GM04504 (cell line): ENCODE measurements around the gene BRINP1.
A peak's percentile ranks its signal among the peaks of the same experiment; 100 is the strongest.

ENCODE experiments used
- DNase-seq: peaks from one replicate; pipeline ENCODE4 v3.0.0-alpha.2; 2012; ENCODE audit warnings: low read depth

Gene BRINP1

DNA sequence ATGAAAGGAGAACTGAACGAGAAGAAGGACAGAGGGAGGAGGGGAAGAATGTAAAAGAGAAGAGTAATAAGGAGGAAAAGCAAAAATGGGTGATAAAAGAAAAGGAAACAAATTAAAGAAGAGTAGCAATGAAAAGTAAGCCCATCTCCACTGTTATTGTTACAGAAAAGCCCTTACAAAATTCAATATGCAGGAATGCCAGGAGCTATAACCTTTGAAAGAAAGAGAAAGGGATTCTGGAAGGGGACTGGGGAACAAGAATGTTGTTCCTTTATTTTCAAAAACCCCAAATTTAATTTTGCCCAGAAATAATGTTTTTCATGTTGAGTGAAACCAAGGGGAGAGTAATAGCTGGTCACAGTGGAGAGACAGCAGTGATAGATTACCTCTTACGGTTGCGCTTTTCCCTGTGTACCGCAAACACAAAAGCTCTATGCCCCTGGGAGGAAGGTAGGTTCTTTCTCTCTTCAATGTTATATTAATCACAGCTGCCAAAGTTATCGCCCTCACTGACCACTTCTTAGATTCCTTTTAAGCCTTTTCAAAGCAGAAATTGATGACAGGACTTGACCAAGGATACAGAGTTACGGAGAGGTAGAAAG is 86.7 kb downstream of the BRINP1 start:
- no peak for DNase-seq

DNA sequence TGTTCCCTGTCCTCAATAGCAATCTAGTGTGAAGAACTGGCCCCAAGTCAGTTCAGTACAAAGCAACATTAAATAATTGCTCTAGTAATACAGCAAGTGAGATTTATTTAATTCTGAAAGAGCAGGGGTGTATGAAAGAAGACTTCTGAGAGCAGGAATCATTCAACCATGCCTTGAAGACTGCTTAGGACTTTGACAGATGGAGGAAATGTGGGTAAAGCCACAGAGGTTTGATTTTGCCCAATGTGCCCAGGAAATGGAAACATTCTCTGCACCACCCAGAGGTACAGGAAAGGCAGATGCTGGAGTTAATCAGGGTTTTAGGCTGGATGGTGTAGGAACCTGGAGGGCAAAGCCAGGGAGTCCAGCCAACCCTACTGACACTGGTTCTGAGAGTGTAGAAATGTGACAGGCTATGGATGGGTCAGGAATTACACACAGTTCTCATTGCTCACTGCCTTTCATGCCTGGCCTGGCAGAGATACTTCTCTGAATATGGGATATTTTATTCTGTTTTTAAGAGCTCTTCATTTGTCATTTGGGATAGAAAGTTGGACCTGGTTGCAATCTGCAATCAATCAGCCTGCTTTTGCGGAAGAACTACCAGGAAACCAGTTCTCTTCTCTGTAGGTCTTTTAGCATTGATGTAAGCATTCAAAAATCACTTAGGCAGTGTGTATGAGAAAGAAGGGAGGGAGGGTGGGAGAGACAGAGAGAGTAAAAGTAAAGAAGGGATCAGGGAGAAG is 88.3 kb downstream of the BRINP1 start:
- DNase-seq: no peak

DNA sequence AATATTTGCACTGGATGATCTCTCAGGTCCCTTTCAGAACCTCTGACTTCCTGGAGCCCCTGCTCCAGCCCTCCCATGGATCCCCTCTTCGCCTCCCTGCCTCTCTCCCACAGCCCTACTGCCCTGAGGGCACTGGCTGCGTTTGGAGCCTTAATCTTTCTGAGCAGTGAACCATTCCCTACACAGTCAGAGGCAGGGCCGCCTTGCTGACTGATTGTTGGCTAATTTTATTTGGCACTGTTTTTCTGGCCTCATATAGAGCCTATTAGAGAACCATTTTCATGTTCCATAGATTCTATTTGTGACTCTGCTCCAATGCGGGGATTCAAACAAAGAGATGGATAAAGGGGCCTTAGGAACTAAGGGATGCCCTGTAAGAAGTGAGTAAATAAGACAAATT is 91.1 kb downstream of the BRINP1 start:
- DNase-seq: no peak

DNA sequence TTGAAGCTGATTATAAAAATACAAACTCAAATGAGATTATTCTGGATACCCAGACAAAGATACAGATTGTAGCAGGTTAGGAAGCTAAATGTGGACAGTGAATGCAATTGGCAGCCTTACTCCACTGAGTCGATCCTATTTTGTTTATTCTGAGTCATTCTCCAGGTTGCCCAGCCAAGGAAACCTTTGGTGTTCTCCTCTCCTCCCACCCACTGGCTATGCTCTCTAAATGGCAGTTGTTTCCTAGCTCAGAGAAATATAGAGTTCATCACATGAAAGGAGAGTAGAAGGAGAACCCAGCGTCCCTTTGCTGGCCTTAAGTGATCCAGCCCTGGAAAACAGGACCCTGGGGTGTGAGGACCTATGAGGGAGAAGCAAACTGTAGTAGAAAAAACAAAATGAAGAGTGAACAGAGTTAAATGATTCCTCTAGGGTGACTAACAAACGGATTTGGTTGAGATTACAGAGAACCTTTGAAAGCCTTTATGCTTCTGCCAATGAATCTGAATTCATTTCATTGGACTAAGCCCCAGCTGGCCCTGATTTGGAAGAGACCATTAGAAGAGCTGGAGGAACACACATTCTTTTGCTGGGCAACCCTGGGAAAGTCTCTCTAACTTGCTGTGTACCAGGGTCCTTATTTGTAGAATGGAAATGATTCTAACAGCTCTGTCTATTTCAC is 95.1 kb downstream of the BRINP1 start:
- DNase-seq: no peak

DNA sequence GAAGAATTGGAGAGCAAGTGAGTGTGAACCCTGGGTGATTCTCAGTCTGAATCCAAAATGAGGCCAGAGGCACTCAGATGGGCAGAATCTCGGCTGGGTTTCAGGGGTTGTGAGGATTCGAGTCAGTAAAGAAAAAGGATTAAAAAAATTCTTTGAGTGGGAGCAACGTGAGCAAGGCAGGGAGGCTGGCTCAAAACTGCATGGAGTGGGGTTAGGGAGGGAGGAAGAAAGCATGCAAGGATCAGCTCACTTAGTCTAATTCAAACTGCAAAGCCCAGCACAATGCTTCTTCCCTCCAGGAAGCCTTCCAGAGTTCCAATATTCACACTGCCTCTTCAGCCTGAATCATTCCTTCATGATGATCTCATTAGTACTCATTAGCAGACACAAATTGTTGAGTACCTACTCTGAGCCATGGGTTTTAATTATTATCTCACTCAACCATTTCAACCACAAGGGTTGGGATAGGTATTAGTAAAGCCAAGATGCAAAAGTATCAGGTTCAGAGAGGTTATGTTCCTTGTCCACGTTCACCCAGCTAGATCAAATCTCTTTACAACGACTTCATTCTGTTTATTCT is 95.8 kb downstream of the BRINP1 start:
- DNase-seq: no peak

DNA sequence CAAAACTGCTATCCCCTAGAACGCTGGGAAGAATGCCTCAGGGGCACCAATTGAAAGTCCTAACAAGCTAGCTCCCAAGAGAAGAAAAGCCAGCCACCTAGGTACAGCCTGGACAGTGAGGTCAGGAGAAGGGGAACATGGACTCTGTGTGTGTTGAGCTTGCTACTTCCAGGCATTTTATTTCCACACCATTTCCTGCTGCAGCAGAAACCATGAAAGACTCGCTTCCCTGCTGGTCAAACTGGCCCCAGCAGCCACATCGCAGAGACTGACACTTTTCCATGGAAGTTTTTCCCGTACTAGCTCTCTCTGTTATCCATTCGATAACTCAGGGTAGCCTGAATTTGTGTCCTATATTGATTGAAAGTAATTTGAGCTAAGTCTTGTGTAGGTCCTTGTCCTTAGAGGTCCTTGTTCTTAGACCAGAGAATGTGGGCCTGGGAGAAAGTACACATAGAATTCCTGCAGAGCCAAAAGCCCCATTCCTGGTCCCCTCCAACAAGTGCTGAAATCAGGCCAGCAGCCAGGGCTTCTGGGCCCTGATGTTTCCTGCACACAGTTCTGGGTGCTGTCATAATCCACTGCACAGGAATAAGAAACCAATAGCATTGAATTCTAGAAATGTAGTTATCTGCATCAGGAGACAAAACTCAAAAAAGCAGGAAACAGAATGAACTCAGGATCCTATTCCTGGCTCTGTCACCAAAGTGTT is 96.6 kb downstream of the BRINP1 start:
- no peak for DNase-seq

DNA sequence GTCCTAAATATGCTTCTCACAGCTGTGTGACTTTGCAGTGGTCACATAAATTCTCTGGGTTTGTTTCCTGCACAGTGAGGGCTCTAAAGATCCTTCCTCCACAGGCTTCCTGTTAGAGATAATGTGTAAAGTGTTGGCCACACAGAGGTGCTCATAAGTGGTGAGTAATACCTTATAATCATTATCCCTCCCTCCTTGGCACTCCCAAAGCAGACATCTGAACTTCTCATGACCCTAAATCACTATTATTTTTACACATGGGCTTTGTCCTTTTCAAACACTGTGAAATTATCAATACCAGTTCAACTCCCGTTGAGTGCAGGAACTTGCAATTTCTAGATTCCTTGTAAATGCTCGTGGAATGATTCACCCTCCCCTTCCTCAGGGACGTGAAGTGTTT is 100.2 kb downstream of the BRINP1 start:
- no peak for DNase-seq

DNA sequence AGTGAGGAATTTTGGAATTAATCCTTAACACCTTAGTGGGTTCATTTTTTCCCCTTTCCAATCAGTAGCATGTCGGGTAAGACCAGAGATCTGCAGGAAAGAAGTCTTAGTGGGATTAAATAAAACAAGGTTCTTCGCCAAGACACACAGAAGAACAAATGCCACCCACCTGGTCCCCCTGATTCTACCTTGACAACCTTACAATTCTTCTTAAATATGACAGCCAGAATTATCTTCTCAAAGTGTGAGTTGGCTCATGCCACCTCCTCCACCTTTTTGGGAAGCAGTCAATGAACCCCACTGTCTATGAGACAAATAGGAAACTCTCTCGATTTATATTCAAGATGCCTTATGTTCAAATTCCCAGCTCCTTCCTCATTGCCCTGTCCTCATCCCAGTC is 105.1 kb downstream of the BRINP1 start:
- no peak for DNase-seq

DNA sequence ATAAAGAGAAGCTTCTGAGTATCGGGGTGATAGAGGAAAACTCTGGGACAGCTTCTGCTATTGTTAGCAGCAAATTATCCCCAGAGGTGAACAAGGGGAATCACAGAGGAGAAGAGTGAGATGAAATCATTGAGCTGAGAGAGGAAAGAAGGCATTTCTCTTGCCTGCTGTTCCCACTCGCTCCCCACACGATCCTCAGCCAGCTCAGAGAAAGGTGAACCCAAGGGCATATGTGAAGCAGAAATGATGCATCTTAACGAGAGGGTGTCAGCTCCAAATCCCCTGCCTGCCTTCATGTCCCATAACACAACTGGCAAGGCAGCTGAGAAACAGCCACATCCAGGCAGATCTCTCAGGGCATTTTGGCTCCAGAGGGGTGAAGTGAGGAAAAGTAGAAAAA is 111.6 kb downstream of the BRINP1 start:
- DNase-seq: no peak

DNA sequence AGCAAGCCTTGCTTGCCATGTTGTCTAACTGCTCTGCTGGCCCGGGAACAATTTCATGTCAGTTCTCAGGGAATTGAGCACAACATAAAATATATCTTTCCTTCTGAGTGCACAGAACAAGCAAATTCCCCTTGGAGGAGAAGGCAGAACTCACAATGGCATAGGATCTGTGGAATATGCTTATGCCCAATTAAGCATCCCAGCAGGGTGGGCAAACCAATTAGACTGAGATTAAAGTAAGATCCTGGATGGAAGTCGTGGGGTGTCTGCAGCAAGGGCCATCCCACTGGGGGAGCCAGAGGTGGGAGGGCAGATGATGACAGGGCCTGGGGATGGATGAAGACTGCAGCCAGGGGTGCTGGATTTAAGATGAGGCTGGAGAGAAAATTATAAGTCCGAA is 114.1 kb downstream of the BRINP1 start:
- DNase-seq: no peak

DNA sequence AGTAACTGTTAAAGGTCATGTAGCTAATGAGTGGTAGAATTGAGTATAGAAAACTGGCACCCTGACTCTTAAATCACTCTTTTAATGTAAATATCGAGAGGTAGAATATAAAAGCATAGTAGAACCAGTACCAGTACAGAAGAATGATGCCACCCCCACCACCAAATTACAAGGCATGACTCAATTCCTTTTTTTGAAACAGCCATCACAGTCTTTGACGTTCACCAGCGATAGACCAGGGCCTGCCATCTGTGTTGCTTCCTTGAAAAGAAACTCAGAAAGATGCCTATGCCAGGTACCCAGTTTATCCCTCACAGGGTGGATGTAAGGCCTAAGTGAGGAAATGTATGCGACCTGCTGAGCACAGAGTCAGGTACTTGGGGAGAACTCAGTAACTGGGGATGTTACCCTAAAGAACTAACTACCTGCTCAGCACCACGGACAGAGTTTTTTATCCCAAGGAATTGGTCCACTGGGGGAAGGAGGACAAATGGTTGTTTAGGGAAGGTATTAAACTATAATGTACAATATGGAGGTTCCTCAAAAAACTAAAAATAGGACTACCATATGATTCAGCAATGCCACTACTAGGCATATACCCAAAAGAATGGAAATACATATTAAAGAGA is 116.5 kb downstream of the BRINP1 start:
- DNase-seq: no peak

DNA sequence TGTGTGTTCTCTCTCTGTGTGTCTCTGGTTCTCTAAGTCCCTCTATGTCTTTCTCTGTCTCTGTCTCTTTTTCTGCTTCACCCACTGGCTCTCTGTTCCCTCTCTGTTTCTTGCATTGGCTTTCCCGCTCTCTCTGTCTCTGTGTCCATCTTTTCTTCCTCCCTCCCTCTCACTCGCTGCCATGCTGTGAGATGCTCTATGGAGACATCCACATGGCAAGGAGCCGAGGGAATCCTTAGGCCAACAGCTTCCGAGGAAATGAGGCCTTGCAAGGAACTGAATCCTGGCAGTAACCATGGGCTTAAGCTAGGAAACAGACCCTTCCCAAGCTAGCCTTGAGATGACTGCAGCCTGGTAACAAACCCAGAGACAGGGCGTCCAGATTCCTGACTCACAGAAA is 117.3 kb downstream of the BRINP1 start:
- DNase-seq: no peak

DNA sequence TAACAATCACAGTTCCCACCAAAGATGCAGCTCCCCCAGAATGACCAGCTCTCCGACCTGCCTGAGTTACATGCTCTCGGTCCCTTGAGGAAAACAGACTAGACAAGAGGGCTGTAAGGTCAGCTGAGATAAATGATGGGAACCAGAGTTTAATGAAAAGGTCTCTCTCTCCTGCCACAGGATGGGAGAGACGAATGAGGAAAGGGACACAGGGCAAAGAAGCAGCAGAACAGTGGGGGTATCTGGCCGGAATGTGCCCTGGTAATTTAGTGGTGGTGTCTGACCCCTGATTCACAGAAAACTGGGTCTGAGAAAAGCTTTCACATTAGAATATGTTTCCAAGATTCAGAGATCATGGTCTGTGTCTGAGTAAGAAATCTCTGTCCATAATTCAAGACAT is 118.5 kb downstream of the BRINP1 start:
- no peak for DNase-seq

DNA sequence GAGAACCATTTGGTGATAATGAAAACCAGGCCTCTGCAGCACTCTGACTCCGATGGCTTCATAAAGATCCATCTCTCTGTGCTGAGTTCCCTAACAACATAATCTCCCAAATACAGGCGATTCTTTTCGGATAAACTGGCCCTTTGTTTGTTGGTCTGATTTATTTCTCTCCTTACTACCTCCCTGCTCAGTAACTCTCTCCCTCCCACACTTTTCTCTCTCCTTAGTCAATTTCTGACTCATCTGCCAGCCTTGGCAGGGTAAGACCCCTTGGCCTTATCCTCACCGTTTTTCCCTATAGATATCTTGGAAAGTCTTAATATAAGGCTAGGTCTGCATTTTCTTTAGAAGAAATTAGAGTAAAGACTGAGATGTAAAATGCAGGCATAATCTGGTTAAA is 128.7 kb downstream of the BRINP1 start:
- DNase-seq: no peak

DNA sequence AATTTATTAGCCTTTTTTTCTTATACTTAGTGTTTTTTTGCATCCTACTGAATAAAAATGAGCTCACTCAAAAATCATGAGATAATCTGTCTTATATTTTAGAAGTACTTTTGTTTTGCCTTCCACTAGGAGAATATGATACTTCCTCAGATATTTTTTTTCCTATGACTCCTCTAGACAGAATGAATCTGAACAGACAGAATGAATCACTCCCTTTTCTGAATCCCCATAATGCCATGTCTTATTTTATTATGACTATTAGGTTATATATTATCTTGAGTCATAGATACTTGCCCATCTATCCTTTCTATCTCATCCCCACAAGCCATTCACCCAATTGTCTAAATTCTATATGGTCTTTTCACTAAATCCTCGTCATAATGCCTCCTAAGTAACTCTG is 134.6 kb downstream of the BRINP1 start:
- DNase-seq: no peak

DNA sequence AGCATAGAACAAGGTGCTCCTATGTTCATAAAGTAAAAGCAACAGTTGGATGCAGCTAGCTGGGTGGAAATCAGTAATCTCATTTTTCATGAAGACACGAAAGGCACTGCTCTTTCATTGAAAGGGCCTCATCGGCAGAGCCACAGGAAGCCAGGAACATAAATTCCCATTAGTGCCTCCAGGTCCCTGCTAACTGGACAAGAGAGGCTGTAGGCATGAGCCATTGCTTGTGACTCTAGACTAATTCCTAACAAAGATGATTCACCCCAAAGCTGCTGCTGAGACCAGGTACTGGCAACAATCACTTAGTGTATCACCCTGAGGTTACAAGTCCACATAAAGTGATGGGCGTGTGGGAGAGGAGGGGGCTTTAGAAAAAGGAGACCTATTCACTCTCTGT is 141.8 kb downstream of the BRINP1 start:
- no peak for DNase-seq

DNA sequence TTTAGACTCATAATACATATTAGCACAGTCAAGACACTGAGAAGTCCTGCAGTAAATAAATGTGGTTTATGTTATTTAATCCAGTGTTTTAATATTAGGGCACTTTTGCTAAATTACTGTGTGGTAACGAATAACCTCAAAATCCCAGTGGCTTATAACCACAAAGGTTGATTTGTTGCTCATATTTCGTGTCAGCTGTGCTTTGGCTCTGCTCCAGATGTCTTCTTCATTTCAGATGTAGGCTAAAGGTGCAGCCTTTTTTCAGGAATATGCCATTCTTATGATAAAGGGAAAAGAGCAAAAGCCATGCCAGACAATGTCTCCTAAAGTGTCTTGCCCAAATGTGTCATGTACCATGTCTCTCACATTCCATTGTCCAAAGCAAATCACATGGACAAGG is 144.8 kb downstream of the BRINP1 start:
- DNase-seq: no peak

DNA sequence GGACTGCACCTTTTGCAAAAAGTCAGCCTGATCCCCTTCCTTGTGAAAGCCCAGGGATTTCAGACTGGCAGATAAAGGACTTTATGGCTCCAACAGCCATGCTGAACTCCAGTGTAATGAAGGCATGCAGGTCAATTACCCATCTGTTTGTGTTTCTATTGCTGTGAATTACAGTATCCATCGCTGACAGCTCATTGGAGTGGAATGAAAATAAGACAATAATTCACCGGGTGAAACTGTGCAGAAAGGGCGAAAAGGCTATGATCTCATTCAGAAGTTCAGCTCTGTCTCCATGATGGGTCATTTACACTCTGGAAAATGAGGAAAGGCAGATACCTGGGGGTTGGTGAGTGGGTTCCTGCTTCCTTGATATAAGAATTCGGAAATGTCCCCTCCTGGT is 148.0 kb downstream of the BRINP1 start:
- peak; percentile 34 for DNase-seq

DNA sequence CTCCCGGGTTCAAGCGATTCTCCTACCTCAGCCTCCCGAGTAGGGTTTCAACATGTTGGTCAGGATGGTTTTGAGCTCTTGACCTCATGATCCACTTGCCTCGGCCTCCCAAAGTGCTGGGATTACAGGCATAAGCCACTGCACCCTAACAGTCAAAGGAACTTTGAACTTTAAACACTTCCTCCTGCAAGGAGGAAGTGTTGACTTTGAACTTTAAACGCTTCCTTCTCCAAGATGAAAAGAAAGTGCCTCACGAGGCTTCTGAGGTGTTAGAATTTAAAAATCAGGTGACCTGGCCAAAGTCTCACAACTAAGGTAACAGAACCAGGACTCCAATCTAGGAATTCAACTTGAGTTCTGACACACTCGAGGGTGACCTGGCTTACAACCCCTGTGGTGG is 150.9 kb downstream of the BRINP1 start:
- DNase-seq: no peak

DNA sequence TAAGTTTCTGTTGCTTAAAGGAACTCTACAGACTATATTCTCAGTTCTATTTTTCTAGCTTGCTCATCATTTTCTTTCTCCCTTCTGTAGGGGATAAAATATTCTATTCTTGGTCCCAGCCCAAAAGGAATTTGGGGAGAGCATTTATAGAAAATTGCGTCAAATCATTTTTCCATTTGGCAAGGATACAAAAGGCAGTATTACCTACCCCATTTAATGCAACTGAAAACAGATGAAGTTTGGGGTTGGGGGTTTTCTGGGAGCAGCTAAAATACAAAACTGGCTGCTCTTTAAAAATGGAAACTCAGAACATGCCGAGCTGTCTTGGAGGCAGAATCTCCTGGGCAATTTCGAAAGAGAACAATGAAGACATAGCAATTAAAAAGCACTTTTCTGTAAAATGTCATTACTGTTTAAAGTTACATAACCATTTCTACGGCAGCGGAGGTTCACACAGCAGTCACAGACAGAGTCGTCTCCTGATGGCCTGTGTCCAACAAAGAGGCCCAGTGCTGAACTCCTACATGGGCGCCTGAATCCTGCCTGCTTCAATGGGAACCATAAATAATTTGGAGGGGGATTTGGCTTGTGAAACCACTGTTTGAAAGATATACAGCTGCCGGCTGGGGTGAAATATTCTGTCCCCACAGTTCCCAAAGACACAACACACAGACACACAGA is 152.4 kb downstream of the BRINP1 start:
- peak; percentile 28 for DNase-seq

DNA sequence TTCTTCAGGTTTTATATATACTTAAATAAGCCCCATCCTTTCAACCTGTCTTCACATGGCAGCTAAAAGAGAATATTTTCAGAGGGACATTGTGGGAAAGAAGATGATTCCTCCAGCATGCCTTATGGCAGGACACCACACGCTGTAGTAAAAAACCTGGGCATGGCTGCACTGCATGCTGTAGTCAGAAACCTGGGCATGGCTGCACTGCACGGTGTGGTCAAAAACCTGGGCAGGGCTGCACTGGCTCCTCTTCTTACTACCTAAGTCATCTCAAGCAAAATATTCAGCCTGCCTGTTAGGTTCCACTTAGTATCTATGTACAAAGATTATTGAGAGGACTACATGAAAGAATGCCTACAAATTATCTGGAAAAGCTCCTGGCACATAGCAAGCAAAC is 153.6 kb downstream of the BRINP1 start:
- no peak for DNase-seq

DNA sequence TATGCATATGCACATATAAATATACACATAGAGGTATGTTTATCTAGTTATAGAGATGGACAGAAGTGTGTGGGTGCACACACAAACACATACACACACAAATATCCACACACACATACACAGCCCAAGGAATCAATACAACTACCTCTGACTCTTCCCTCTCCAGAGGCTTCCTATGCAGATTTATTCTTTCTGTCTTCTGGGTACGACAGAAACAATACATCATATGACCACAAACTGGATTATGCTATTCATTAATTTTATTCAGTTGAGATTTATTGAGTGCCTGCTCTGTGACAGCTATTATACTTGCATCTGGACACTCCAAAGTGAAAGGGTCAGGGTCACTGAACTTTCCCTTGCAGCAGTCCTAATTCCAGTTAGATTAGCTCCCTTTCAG is 155.8 kb downstream of the BRINP1 start:
- DNase-seq: no peak
